Stimulated activated naive B cell treated with anti-CD40 and anti-IgM and Interleukin-4, amounts not matched to agents 10 μg/mL and 1 μg/mL and 100 μg/mL, for 72 hours (primary cell): ENCODE results near the gene MAPK8IP3.
A peak's percentile ranks its signal among the peaks of the same experiment; 100 is the strongest.
"Not testable (repeated sequence)": the region's sequence is repeated elsewhere in the genome, so short reads cannot be mapped to it uniquely, and the experiment has no call there.

ENCODE experiments used
- ATAC-seq, 2 donors: fragments of 150-1000 bp; cut with Tn5 transposase; replicated peaks; 2 replicates each; pipeline ENCODE4 v1.10.0; 2021; ENCODE audit warnings: moderate library complexity in 1 of 2
- DNase-seq: peaks from one replicate; pipeline ENCODE4 v3.0.0; 2021
- H3K27ac Mint-ChIP-seq: one replicate; pipeline ENCODE4 v1.8.0; 2022; ENCODE audit warnings: mild to moderate bottlenecking, mixed read lengths
- H3K27me3 Mint-ChIP-seq, 2 donors: one replicate each; pipeline ENCODE4 v1.8.0; 2022; ENCODE audit warnings: mixed read lengths in 2 of 2
- H3K36me3 Mint-ChIP-seq, 2 donors: one replicate each; pipeline ENCODE4 v1.8.0; 2022; ENCODE audit warnings: mixed read lengths in 2 of 2, mild to moderate bottlenecking in 1 of 2
- H3K4me1 Mint-ChIP-seq, 2 donors: one replicate each; pipeline ENCODE4 v1.8.0; 2022; ENCODE audit warnings: mixed read lengths in 2 of 2, mild to moderate bottlenecking in 1 of 2
- H3K4me3 Mint-ChIP-seq, 2 donors: one replicate each; pipeline ENCODE4 v1.8.0; 2022; ENCODE audit warnings: mild to moderate bottlenecking in 2 of 2, mixed read lengths in 2 of 2, moderate library complexity in 1 of 2
- H3K9me3 Mint-ChIP-seq, 2 donors: one replicate each; pipeline ENCODE4 v1.8.0; 2022; ENCODE audit warnings: mixed read lengths in 2 of 2, mild to moderate bottlenecking in 1 of 2

MAPK8IP3 gene

GRCh38 chr16:1710811-1711507 lies 5.0 kb downstream of the MAPK8IP3 start:
- peaks cover 41 to 67% of the 10 kb centered on the region in 2 donors for H3K4me1 Mint-ChIP-seq
- peak overlapping the region in 1 of 2 donors; percentile 71 for H3K4me3 Mint-ChIP-seq
- ATAC-seq (no peak), DNase-seq (no peak)
- peaks cover 38 to 42% of the 10 kb centered on the region in 2 donors for H3K36me3 Mint-ChIP-seq
- H3K9me3 Mint-ChIP-seq, result no peaks in the 10 kb centered on the region
- no peak overlapping the region for H3K27ac Mint-ChIP-seq
- no peaks in the 10 kb centered on the region for H3K27me3 Mint-ChIP-seq

- H3K4me3 Mint-ChIP-seq, result peak overlapping the region; percentile 66 to 79
- no peaks in the 10 kb centered on the region for H3K9me3 Mint-ChIP-seq
- no peaks in the 10 kb centered on the region for H3K27me3 Mint-ChIP-seq
- H3K27ac Mint-ChIP-seq, result peak overlapping the region; percentile 96
- peaks cover 46 to 79% of the 10 kb centered on the region in 2 donors for H3K4me1 Mint-ChIP-seq
- ATAC-seq (no peak), DNase-seq (no peak)
- peaks cover 35 to 39% of the 10 kb centered on the region in 2 donors for H3K36me3 Mint-ChIP-seq
Observed at GRCh38 chr16:1712791-1713261, 6.8 kb downstream of the MAPK8IP3 start.

- Mint-ChIP-seq H3K4me3 (peak overlapping the region; percentile 66 to 79), H3K9me3 (no peaks in the 10 kb centered on the region), H3K36me3 (peaks cover 35 to 37% of the 10 kb centered on the region in 2 donors), H3K27ac (peak overlapping the region; percentile 96), H3K27me3 (no peaks in the 10 kb centered on the region), H3K4me1 (peaks cover 44 to 78% of the 10 kb centered on the region in 2 donors)
- DNase-seq (no peak), ATAC-seq (peak in 1 of 2 donors; percentile 1)
Observed at GRCh38 chr16:1713331-1713730, 7.3 kb downstream of the MAPK8IP3 start.

- Mint-ChIP-seq H3K4me3 (peak overlapping the region; percentile 79), H3K9me3 (no peaks in the 10 kb centered on the region), H3K36me3 (peaks cover 35 to 42% of the 10 kb centered on the region in 2 donors), H3K27me3 (no peaks in the 10 kb centered on the region), H3K4me1 (peaks cover 46 to 77% of the 10 kb centered on the region in 2 donors), H3K27ac (peak overlapping the region; percentile 96)
- DNase-seq, result peak; percentile 71
- ATAC-seq, result peak; percentile 70 to 81
Observed at GRCh38 chr16:1713933-1714332, 7.9 kb downstream of the MAPK8IP3 start.

DNA sequence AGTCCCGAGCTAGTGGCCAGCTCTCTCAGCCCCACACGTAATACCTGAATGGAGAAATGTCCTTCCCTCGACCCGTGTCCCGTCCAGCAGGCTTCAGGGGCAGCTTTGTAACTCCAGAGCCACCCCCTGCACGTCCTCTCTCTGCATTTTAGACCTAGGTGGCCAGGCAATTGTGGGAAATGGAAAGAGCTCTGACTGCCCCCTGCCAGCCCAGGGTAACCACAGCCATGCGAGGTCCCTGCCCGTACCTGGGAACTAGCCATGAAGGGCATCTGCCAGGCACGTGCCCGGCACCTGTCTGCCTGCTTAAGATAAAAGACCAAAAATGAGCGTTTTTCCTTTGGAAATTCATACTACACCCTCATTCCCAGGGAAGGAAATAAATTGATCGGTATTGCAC lies 9.2 kb downstream of the MAPK8IP3 start:
- Mint-ChIP-seq H3K4me3 (peak overlapping the region in 1 of 2 donors; percentile 23), H3K36me3 (peaks cover 33 to 40% of the 10 kb centered on the region in 2 donors), H3K27ac (peak overlapping the region; percentile 82), H3K4me1 (peaks cover 49 to 88% of the 10 kb centered on the region in 2 donors), H3K27me3 (no peaks in the 10 kb centered on the region), H3K9me3 (no peaks in the 10 kb centered on the region)
- ATAC-seq (no peak), DNase-seq (no peak)

DNA sequence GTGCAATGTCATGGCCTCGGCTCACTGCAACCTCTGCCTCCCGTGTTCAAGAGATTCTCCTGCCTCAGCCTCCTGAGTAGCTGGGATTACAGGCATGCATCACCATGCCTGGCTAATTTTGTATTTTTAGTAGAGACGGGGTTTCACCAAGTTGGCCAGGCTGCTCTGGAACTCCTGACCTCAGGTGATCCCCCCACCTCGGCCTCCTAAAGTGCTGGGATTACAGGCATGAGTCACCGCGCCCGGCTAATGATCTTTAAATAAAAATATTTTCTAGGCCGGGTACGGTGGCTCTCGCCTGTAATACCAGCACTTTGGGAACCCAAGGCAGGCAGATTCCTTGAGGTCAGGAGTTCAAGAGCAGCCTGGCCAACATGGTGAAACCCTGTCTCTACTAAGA lies 12.2 kb downstream of the MAPK8IP3 start:
- Mint-ChIP-seq H3K27ac (peak overlapping the region; percentile 93), H3K36me3 (peaks cover 29 to 35% of the 10 kb centered on the region in 2 donors), H3K4me3 (peak overlapping the region in 1 of 2 donors; percentile 72), H3K4me1 (peaks cover 45 to 93% of the 10 kb centered on the region in 2 donors)
- not testable (repeated sequence) for ATAC-seq, DNase-seq, H3K27me3 Mint-ChIP-seq, H3K9me3 Mint-ChIP-seq

- H3K4me1 Mint-ChIP-seq, result peaks cover 41 to 89% of the 10 kb centered on the region in 2 donors
- H3K36me3 Mint-ChIP-seq, result peaks cover 22 to 28% of the 10 kb centered on the region in 2 donors
- not testable (repeated sequence) for H3K9me3 Mint-ChIP-seq, DNase-seq, H3K27me3 Mint-ChIP-seq
- H3K27ac Mint-ChIP-seq, result peak overlapping the region; percentile 82
- peak overlapping the region in 1 of 2 donors; percentile 67 for H3K4me3 Mint-ChIP-seq
- ATAC-seq, result peak; percentile 44 to 47
Observed at GRCh38 chr16:1719559-1720229, 13.7 kb downstream of the MAPK8IP3 start.

GRCh38 chr16:1721372-1721771 lies 15.4 kb downstream of the MAPK8IP3 start:
- DNase-seq (no peak), ATAC-seq (no peak)
- Mint-ChIP-seq H3K9me3 (no peaks in the 10 kb centered on the region), H3K27ac (no peak overlapping the region), H3K4me3 (no peak overlapping the region), H3K36me3 (peaks cover 19 to 28% of the 10 kb centered on the region in 2 donors), H3K27me3 (no peaks in the 10 kb centered on the region), H3K4me1 (peaks cover 36 to 89% of the 10 kb centered on the region in 2 donors)

DNA sequence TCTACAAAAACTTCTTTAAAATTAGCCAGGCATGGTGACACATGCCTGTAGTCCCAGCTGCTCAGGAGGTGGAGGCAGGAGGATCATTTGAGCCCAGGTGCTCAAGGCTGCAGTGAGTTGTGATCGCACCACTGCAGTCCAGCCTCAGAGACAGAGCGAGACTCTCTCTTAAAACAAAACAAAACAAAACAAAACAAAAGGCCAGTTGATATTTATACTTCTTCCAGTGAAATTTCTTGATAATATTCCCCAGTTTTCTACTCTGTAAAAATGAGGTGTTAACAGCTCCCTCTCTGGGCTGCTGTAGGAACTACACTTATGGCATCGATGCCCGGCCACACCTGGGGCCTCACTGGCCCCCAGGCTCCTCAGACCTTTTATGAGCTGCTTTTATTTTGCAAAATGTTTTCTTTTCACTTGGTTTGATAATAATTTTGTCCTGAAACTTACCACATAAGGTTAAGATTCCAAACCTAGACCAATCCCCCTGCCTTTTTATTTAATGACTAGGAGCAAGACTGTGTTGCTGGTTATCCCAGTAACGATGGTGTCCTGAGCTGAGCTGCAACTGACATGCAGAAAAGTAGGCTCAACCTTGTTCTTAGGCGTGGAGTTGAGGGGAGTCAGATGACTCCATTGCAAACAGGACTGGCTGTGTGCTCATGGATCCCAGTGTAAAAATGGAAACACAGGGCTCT lies 17.6 kb downstream of the MAPK8IP3 start:
- ATAC-seq, result peak; percentile 49 to 60
- H3K4me1 Mint-ChIP-seq, result peaks cover 39 to 80% of the 10 kb centered on the region in 2 donors
- no peaks in the 10 kb centered on the region for H3K9me3 Mint-ChIP-seq

DNA sequence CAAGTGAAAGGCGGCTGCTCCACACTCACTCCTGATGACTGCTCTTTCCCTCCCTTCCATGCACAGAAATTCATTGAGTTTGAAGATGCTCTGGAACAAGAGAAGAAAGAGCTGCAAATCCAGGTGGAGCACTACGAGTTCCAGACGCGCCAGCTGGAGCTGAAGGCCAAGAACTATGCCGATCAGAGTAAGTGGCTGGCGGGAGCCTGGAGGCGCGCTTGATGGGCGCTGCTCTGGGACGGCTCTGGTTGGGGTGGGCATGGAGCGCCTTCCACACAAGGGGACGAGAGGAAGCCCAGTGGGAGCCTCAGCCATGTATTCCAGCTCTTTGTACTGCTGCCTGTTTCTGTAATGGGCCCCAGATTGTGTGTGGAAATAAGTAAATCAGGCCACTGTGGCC lies 18.5 kb downstream of the MAPK8IP3 start:
- H3K27ac Mint-ChIP-seq, result no peak overlapping the region
- ATAC-seq (no peak), DNase-seq (no peak)
- no peak overlapping the region for H3K4me3 Mint-ChIP-seq
- no peaks in the 10 kb centered on the region for H3K27me3 Mint-ChIP-seq
- peaks cover 37 to 71% of the 10 kb centered on the region in 2 donors for H3K4me1 Mint-ChIP-seq
- no peaks in the 10 kb centered on the region for H3K9me3 Mint-ChIP-seq
- H3K36me3 Mint-ChIP-seq, result peaks cover 34 to 43% of the 10 kb centered on the region in 2 donors

More for the DNA sequence above, 17.6 kb downstream of the MAPK8IP3 start:
- Mint-ChIP-seq H3K27ac (peak overlapping the region; percentile 82), H3K4me3 (peak overlapping the region; percentile 23 to 56), H3K36me3 (peaks cover 32 to 41% of the 10 kb centered on the region in 2 donors), H3K27me3 (no peaks in the 10 kb centered on the region)
- DNase-seq, result peak; percentile 27

- no peak overlapping the region for H3K4me3 Mint-ChIP-seq
- H3K4me1 Mint-ChIP-seq, result peaks cover 27 to 53% of the 10 kb centered on the region in 2 donors
- no peaks in the 10 kb centered on the region for H3K9me3 Mint-ChIP-seq
- DNase-seq, result no peak
- no peak for ATAC-seq
- no peaks in the 10 kb centered on the region for H3K27me3 Mint-ChIP-seq
- H3K27ac Mint-ChIP-seq, result peak overlapping the region; percentile 81
- peaks cover 28 to 46% of the 10 kb centered on the region in 2 donors for H3K36me3 Mint-ChIP-seq
Observed at GRCh38 chr16:1726661-1727502, 20.9 kb downstream of the MAPK8IP3 start.

DNA sequence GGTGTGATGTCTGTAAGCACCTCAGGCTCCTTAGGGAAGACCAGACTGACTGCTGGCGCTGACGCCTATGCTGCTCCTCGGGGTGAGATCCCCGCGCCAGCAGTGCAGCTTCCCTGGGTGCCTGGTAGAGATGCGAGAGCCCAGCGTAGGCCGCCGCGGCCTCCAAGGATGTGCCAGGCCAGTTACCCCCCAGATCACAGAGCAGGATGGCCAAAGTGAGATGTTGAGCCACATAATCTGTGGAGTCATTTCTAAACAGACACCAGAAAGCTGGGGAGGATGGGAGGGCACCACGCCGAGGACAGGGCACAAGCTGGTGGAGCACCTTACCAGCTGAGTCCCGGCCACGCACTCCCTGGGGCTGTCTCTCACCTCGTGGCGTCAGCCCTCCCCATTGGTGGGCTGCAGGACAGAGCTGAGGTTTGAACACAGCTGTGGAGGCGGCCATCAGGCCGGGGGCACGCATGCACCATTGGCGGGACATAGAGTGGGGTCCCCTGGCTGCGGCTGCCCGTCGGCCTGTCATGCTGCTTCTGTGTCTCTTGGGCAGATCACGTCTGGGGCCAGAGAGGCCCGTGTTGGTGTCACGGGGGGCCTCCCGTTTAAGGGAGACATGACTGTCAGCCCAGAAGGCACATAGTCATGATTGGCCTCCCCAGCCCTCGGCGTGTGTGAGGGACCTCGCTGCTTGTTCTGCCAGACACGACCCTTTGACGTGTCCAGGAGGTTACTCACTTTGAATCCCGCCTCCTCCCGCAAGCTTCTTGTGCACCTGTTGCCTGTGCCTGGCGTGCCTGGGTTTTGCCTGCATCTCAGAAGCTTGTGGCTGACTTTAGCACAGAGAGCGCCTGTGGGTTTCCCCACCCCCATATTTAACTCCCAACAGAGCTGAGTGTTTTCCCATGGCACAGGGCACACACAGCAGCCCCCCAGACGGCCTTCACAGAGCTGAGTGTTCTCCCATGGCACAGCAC lies 21.9 kb downstream of the MAPK8IP3 start:
- Mint-ChIP-seq H3K36me3 (peaks cover 30 to 44% of the 10 kb centered on the region in 2 donors), H3K9me3 (no peaks in the 10 kb centered on the region), H3K27me3 (no peaks in the 10 kb centered on the region), H3K27ac (no peak overlapping the region), H3K4me3 (no peak overlapping the region), H3K4me1 (peaks cover 21 to 42% of the 10 kb centered on the region in 2 donors)
- ATAC-seq, result no peak
- DNase-seq, result no peak
